ENCODE measurements around the gene RAB6B. TPM values are rescaled to one million over a fixed set of nuclear protein-coding genes. Genes with fewer than 3 reads are reported as not detected.

The RAB6B gene
- total RNA-seq, 1 experiment from 2014 or later = 18.0 TPM

Other genes starting within 250 kb of the RAB6B start
- gene TOPBP1, start 233.9 kb downstream of the RAB6B start, total RNA-seq (2021) = 34.3 to 36.2 TPM (median 34.4 TPM) in 3 replicates
- gene TF, start 149.5 kb downstream of the RAB6B start, total RNA-seq (2021) = 9.3 to 10.9 TPM (median 9.3 TPM) in 3 replicates
- 40.9 to 42.2 TPM (median 41.2 TPM) in 3 replicates for gene SRPRB, start 90.1 kb downstream of the RAB6B start, total RNA-seq (2021)
- gene SLCO2A1, start 134.0 kb upstream of the RAB6B start, total RNA-seq (2021) = 2.3 to 3.3 TPM (median 3.3 TPM) in 3 replicates